ENCODE results near the gene RAB11FIP4.

The RAB11FIP4 gene

GRCh38 chr17:31411707-31412285 is 20.3 kb downstream of the RAB11FIP4 start:
- no peak for DNase-seq (ENCODE audit: low spot score)

GRCh38 chr17:31412511-31412910 is 21.0 kb downstream of the RAB11FIP4 start:
- DNase-seq (ENCODE audit: low spot score) = no peak

- DNase-seq (ENCODE audit: low spot score) = no peak
Measured at GRCh38 chr17:31413081-31413799, 21.8 kb downstream of the RAB11FIP4 start.

- no peak for DNase-seq (ENCODE audit: low spot score)
Measured at GRCh38 chr17:31413874-31414549, 22.5 kb downstream of the RAB11FIP4 start.

GRCh38 chr17:31414550-31414918 is 23.1 kb downstream of the RAB11FIP4 start:
- DNase-seq (ENCODE audit: low spot score) = no peak

- no peak for DNase-seq (ENCODE audit: low spot score)
Measured at GRCh38 chr17:31415004-31415454, 23.6 kb downstream of the RAB11FIP4 start.

GRCh38 chr17:31415640-31416502 is 24.4 kb downstream of the RAB11FIP4 start:
- DNase-seq (ENCODE audit: low spot score) = no peak

- DNase-seq (ENCODE audit: low spot score) = peak; percentile 42
Measured at GRCh38 chr17:31416503-31416923, 25.0 kb downstream of the RAB11FIP4 start.

- no peak for DNase-seq (ENCODE audit: low spot score)
Measured at GRCh38 chr17:31417051-31417792, 25.7 kb downstream of the RAB11FIP4 start.

GRCh38 chr17:31418773-31419350 is 27.4 kb downstream of the RAB11FIP4 start:
- DNase-seq (ENCODE audit: low spot score) = no peak

GRCh38 chr17:31422443-31422842 is 31.0 kb downstream of the RAB11FIP4 start:
- DNase-seq (ENCODE audit: low spot score) = no peak

- no peak for DNase-seq (ENCODE audit: low spot score)
Measured at GRCh38 chr17:31424944-31425281, 33.4 kb downstream of the RAB11FIP4 start.

GRCh38 chr17:31425282-31426040 is 34.0 kb downstream of the RAB11FIP4 start:
- DNase-seq (ENCODE audit: low spot score) = no peak

- DNase-seq (ENCODE audit: low spot score) = no peak
Measured at GRCh38 chr17:31427684-31428083, 36.2 kb downstream of the RAB11FIP4 start.

GRCh38 chr17:31428111-31428510 is 36.6 kb downstream of the RAB11FIP4 start:
- DNase-seq (ENCODE audit: low spot score) = no peak

- DNase-seq (ENCODE audit: low spot score) = no peak
Measured at GRCh38 chr17:31428512-31428911, 37.0 kb downstream of the RAB11FIP4 start.

GRCh38 chr17:31431098-31431851 is 39.8 kb downstream of the RAB11FIP4 start:
- no peak for DNase-seq (ENCODE audit: low spot score)

- no peak for DNase-seq (ENCODE audit: low spot score)
Measured at GRCh38 chr17:31431852-31432658, 40.6 kb downstream of the RAB11FIP4 start.
